HG02571 (cell line): ENCODE data around the gene CDH4.
"Not testable (repeated sequence)": the region's sequence is repeated elsewhere in the genome, so short reads cannot be mapped to it uniquely, and the experiment has no call there.

Experiments
- ATAC-seq: cut with Tn5 transposase; IDR thresholded peaks from one replicate; pipeline ENCODE4 v1.9.1; 2021; ENCODE audit warnings: mild to moderate bottlenecking, moderate library complexity; ENCODE audit not compliant: unreplicated experiment

CDH4 gene

DNA sequence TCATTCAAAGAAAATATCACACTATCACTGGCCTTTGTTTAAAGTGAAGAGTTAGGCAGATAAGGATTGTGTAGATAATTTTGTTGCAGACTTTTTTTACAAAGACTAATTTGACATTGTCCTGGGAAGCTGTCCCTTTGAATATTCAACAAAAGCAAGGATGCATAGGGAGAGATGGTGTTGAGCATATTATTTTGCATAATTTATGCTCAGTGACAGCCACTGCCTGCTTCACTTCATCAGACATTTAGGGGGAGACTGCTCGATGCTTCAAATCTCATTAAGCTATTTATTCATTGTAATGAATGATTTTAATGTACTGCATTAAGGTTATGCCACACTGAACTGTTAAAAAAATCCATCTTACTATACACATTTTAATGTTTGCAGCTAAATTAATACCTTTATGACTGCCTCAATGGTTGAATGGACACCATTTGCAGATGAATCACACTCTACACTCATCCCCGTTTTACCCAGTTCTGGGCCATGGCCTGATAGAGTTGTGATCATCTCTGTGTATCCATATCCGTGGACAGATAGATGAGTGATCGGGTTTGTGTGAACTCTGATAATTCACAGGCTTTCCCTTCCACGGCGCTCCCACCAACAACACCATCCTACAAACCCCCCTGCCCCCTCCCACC is 128.0 kb downstream of the CDH4 start:
- ATAC-seq, result no peak

GRCh38 chr20:61380545-61380915 is 128.5 kb downstream of the CDH4 start:
- no peak for ATAC-seq

DNA sequence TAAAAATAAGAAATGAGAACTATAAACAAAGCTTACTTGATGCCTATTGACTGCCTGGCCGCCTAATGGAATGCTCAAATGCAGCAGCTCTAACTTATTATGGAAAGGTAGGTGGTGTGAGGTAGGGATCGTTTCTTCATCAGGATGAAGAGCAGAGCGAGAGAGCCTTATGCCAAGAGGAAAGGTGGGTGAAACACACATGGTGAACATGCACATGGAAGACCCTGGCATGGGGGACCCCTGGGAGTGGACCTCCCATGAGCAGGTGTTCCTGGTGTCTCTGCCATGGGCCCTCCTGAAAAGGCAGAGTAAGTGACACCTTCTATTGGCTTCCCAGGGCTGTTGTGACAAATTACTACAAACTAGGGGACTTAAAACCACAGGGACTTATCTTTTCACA is 130.1 kb downstream of the CDH4 start:
- no peak for ATAC-seq

- no peak for ATAC-seq
These were observed 133.2 kb downstream of the CDH4 start for GRCh38 chr20:61385296-61385695.

DNA sequence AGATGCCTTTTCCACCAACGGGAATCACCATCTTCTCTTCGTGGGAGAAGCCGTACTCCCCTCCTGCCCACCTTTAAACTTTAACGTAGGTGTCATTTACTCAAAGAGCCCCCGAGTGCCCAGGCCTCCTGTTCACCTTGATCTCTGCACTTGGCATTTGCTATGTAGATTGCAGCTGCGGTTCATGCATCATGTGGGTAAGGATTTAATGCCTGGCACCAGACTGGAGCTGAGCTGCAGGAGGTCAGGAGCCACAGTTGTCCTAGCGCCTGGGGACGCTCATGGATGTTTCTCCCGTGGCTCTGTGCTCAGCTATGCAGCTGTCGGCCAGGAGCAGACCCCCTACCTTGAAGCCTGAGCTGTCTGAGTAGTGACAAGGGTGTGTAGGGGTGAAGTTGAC is 133.7 kb downstream of the CDH4 start:
- ATAC-seq, result no peak

DNA sequence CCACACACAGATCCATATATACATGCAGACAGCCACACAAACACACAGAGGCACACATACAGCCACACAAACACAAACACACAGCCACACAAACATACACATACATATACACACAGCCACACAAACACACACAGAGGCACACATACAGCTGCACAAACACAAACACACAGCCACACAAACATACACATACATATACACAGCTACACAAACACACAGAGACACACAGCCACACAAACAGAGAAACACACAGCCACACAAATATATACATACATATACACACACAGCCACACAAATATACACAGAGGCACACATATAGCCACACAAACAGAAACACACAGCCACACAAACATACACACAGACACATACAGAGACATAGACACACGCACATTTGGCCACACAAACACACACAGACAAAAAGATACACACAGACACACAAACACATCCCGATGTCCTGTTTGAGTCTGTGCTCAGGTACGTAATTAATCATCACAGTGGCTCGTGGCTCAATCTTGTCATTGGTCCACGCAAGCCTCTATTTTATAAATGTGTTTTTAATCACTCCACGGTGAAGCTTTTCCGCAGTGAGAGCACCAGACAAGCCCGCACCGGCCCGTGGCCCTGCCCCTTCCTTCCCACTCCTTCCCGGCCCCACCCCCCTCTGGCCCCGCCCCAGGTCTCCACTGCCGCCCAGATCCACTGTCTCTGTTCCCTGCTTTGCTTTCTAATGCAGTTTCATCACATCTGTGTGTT is 135.3 kb downstream of the CDH4 start:
- ATAC-seq, result no peak

GRCh38 chr20:61387954-61388348 is 135.9 kb downstream of the CDH4 start:
- ATAC-seq, result no peak

DNA sequence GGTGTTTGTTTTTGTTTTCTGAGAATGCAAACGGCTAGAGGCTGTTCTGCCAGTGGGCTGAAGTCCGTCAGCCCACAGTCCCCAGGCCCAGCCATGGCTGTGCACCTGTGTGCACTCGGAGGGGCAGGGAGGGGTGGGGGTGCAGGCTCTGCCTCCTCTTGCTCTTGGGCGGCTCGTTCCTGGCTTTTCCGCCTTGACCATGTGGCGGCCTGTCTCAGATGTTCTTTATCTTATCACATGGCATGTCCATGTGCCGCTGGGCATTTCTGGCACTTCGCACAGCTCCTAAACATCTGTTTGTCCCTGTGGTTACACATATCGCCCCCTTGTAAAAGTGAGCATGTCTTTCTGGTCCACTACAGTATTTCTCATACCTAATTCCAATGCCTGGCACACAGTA is 137.0 kb downstream of the CDH4 start:
- no peak for ATAC-seq

GRCh38 chr20:61391185-61391584 is 139.1 kb downstream of the CDH4 start:
- no peak for ATAC-seq

GRCh38 chr20:61391812-61392520 is 139.9 kb downstream of the CDH4 start:
- ATAC-seq, result no peak

- ATAC-seq, result no peak
These were observed 142.2 kb downstream of the CDH4 start for GRCh38 chr20:61394088-61394799.

DNA sequence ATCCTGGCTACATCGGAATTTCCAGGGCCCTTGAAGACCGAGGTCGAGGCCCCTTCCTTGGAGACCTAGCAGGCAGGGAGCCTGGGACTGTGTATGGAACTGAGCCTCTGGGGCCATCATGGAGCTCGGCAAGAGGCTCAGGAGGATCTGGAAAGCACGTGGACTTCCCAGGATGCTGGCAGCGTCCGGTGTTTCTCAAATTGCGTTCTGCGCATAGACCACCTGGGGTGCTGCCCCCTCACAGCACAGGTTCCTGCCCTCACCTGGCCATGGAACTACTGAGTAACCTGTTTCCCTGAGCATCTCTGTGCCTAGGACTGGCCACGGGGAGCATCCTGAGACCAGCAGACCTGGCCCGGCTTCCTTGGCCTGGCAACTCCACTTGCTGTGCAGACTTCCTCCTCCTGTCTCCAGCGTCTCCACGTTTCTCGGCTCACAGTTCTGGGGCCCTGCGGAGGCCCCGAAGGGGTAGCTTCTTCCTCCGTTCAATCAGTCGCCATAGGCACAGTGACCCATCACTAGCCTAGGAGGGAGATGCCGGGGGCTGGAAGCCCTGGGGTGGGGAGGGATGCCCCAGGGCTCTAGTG is 144.3 kb downstream of the CDH4 start:
- no peak for ATAC-seq

DNA sequence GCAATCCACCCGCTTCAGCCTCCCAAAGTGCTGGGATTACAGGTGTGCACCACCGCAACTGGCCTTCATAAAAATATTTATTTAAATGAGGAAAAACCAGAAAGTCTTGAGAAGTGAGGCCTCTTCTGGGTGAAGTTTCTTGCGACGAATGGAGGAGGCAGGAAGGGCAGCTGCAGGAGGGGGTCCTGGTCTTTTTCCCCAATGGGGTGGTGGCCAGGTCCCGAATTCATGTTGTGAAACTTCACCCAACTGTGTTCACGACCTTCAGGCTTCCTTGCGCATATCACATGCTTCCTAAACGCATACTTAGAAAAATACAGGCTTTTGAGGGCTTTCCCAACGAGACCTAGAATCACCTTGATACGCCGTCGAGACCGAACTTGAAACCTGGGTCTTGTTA is 145.1 kb downstream of the CDH4 start:
- no peak for ATAC-seq

- ATAC-seq, result no peak
These were observed 145.7 kb downstream of the CDH4 start for GRCh38 chr20:61397790-61398189.

- no peak for ATAC-seq
These were observed 147.4 kb downstream of the CDH4 start for GRCh38 chr20:61399433-61399832.

DNA sequence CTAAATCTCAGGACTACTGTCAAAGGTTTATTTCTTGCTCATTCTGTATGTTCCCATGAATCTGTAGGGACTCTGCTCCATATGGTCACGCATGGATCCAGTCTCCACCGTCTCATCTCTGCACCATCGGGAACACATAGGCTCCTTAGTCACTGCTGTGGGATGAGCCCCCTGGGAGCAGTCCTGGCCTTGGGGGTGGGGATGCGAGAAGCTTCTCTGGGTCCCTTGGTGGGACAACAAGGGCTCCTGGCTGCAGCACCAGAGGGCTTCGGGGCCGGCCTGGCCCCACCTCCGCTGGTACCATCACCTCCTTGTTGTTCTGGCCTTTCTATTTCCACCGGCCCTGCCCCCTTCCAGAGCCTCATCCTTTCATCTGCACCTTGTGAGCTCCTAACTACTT is 148.4 kb downstream of the CDH4 start:
- no peak for ATAC-seq

DNA sequence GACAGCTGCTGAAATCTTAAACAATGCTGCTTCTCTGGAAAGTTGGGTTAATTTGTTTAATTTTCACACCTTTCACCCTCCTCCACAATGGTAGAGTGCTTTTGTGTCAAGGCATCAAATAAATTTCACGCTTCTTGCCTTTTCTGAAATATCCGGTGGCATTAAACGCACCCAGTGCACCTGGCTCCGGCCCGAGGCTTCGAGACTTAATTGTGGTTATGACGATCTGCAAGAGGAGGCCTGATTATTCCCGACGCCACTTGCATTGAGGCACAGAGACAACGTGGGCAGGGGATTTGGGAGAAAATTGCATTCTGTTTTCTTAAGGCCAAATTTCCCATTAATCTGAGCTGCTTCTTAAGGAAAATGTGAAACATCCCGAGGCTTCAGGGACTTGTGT is 152.2 kb downstream of the CDH4 start:
- no peak for ATAC-seq

DNA sequence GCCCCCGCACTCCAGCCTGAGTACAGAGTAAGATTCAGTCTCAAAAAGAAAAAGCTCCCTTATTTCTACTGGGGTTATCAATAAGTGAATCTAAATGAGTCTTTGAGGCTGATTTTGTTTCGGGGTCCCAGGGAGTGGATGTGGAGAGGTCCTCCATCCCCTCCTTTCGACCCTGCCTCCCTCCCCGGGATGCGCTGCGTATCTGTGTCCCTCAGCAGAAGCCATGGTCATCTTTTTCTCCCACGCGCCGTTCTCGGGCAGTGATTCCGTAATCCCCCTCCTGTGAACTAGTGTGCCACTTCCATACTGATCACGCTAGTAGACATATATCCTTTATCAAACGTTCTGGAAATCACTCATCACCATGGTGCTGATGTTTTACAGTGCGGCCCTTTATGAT is 152.9 kb downstream of the CDH4 start:
- ATAC-seq, result no peak

- not testable (repeated sequence) for ATAC-seq
These were observed 154.7 kb downstream of the CDH4 start for GRCh38 chr20:61406773-61407172.

DNA sequence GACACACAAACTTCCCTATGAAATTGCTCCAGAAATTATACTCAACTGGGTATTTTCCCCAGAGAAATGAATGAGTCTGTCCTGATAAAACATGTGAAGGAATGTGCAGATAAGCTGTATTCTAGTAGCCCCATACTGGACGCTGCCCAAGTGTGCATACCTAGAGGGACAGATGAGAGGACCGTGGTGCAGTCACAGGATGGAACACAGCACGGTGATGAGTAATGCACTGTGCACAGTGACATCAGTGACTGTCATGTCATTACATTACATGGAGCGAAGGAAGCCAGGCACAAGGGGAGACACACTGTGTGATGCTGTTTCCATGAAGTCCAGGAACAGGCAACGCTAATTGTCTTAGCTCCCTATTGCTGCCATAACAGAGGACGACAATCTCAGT is 155.5 kb downstream of the CDH4 start:
- ATAC-seq, result no peak
